Measurements from ENCODE around the gene ASPSCR1. TPM values are rescaled to one million over a fixed set of nuclear protein-coding genes. Genes with fewer than 3 reads are reported as not detected.

ASPSCR1 gene
- total and polyA plus RNA-seq, 2 of the 13 experiments (the other 11 are each of a cell fraction or from before 2014, with no cell fraction given) = 274 to 314 TPM

DNA sequence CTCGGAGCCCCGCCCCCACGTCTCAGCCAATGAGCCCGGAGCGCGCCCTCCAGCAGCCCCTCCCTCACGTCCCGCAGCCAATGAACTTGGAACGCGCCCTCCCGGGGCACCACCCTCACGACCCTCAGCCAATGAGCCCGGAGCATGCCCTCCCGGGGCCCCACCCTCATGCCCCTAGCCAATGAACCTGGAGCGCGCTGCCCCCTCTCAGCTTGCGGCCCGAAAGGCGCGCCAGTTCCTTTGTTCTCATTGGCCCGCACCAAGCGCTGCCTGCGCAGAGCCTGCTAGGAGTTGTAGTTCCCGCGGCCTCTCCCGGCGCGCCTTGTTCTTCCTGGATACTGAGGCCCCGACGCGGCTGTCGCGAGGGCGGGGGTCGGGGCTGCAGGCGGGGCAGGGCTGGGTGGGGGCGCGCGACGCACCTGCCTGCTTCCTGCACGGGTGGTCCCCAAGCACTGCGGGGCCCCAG, 45.6 kb downstream of the ASPSCR1 start, which contains the start of gene LRRC45 (continued):
- TF ChIP-seq E2F1 (CRISPR knock-in tag; IDR thresholded peaks at IDR 0.05) (peak; percentile 100), ZNF790 (CRISPR knock-in tag; IDR thresholded peaks at IDR 0.05; ENCODE audit: borderline replicate concordance) (no peak), WIZ (CRISPR knock-in tag; IDR thresholded peaks at IDR 0.05) (no peak), ZBTB3 (CRISPR knock-in tag; IDR thresholded peaks at IDR 0.05; ENCODE audit: borderline replicate concordance, low read depth) (no peak), RORA (CRISPR knock-in tag; IDR thresholded peaks at IDR 0.05) (no peak), SMARCC2 (IDR thresholded peaks at IDR 0.05) (no peak), EP300 (IDR thresholded peaks at IDR 0.05; ENCODE audit: low read depth in 2 of 2, low read length in 2 of 2) (no peak), EP300 (CRISPR knock-in tag; IDR thresholded peaks at IDR 0.05; ENCODE audit: borderline replicate concordance) (no peak), FOXC1 (CRISPR knock-in tag; IDR thresholded peaks at IDR 0.05; ENCODE audit: borderline replicate concordance) (no peak), MAZ (IDR thresholded peaks at IDR 0.05; ENCODE audit: borderline replicate concordance, low read depth, low read length) (peak; percentile 97), MAZ (CRISPR knock-in tag; IDR thresholded peaks at IDR 0.05; ENCODE audit: low read depth) (peak; percentile 61), ZNF776 (CRISPR knock-in tag; IDR thresholded peaks at IDR 0.05) (no peak), ZNF317 (CRISPR knock-in tag; IDR thresholded peaks at IDR 0.05) (no peak), KAT7 (CRISPR knock-in tag; IDR thresholded peaks at IDR 0.05; ENCODE audit: borderline replicate concordance) (no peak), CBX5 (CRISPR knock-in tag; IDR thresholded peaks at IDR 0.05; ENCODE audit: borderline replicate concordance) (no peak), ATM (IDR thresholded peaks at IDR 0.05; ENCODE audit: borderline replicate concordance) (no peak), LRRFIP1 (CRISPR knock-in tag; conservative IDR thresholded peaks at IDR 0.05) (no peak), ZNF883 (CRISPR knock-in tag; IDR thresholded peaks at IDR 0.05; ENCODE audit: not compliant biosample characterization) (no peak), HNF4G (IDR thresholded peaks at IDR 0.05; ENCODE audit: borderline replicate concordance, low read depth, low read length) (no peak), HNF4G (CRISPR knock-in tag; IDR thresholded peaks at IDR 0.05; ENCODE audit: borderline replicate concordance, low read depth) (no peak)
- TF ChIP-seq, protein P1, sequence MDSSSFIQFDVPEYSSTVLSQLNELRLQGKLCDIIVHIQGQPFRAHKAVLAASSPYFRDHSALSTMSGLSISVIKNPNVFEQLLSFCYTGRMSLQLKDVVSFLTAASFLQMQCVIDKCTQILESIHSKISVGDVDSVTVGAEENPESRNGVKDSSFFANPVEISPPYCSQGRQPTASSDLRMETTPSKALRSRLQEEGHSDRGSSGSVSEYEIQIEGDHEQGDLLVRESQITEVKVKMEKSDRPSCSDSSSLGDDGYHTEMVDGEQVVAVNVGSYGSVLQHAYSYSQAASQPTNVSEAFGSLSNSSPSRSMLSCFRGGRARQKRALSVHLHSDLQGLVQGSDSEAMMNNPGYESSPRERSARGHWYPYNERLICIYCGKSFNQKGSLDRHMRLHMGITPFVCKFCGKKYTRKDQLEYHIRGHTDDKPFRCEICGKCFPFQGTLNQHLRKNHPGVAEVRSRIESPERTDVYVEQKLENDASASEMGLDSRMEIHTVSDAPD (CRISPR knock-in tag; IDR thresholded peaks at IDR 0.05) = no peak
- TF ChIP-seq, protein P2, sequence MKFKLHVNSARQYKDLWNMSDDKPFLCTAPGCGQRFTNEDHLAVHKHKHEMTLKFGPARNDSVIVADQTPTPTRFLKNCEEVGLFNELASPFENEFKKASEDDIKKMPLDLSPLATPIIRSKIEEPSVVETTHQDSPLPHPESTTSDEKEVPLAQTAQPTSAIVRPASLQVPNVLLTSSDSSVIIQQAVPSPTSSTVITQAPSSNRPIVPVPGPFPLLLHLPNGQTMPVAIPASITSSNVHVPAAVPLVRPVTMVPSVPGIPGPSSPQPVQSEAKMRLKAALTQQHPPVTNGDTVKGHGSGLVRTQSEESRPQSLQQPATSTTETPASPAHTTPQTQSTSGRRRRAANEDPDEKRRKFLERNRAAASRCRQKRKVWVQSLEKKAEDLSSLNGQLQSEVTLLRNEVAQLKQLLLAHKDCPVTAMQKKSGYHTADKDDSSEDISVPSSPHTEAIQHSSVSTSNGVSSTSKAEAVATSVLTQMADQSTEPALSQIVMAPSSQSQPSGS (CRISPR knock-in tag; IDR thresholded peaks at IDR 0.05) = no peak
- TF ChIP-seq, protein P3, sequence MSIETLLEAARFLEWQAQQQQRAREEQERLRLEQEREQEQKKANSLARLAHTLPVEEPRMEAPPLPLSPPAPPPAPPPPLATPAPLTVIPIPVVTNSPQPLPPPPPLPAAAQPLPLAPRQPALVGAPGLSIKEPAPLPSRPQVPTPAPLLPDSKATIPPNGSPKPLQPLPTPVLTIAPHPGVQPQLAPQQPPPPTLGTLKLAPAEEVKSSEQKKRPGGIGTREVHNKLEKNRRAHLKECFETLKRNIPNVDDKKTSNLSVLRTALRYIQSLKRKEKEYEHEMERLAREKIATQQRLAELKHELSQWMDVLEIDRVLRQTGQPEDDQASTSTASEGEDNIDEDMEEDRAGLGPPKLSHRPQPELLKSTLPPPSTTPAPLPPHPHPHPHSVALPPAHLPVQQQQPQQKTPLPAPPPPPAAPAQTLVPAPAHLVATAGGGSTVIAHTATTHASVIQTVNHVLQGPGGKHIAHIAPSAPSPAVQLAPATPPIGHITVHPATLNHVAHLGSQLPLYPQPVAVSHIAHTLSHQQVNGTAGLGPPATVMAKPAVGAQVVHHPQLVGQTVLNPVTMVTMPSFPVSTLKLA (IDR thresholded peaks at IDR 0.05) = peak; percentile 67; the same call in 1 of the 2 replicates
